H1 (cell line): ENCODE measurements around the gene GATB. TPM values are rescaled to one million over a fixed set of nuclear protein-coding genes. Genes with fewer than 3 reads are reported as not detected.
A peak's percentile ranks its signal among the peaks of the same experiment; 100 is the strongest.

Source experiments
- MAFK ChIP-seq: IDR thresholded peaks from 2 replicates; pipeline ENCODE4 v1.6.1; 2012; ENCODE audit warnings: low read depth, mild to moderate bottlenecking, improper control_type of control experiment, low read length
- NANOG ChIP-seq: IDR thresholded peaks from 2 replicates; pipeline ENCODE4 v1.6.1; 2011; ENCODE audit warnings: low read length, low read depth, mild to moderate bottlenecking, inconsistent platforms; ENCODE audit not compliant: insufficient read depth, poor library complexity, severe bottlenecking
- RAD21 ChIP-seq, 2 experiments: IDR thresholded peaks in 1 of 2; conservative IDR thresholded peaks in 1 of 2; 2 replicates each; pipeline ENCODE4 v1.6.1; 2011; ENCODE audit warnings: low read depth in 2 of 2, low read length in 2 of 2, improper control_type of control experiment in 1 of 2, inconsistent platforms in 1 of 2, mild to moderate bottlenecking in 1 of 2, moderate library complexity in 1 of 2
- polyA plus RNA-seq, 7 experiments: library from polyadenylated mRNA; depleted of rRNA in 3 of 7; stranded (reverse) in 5 of 7; unstranded in 2 of 7; fragments of >200 nt in 5 of 7; fragments of 200-250 nt in 2 of 7; gene quantifications; 1 replicate in 5 of 7; 2 replicates in 1 of 7; 4 replicates in 1 of 7; pipeline versions ENCODE4 v1.2.1 to v1.2.3, GENCODE V29; 2011 to 2013; ENCODE audit warnings: missing spikeins in 2 of 7, mixed read lengths in 2 of 7
- total RNA-seq: library from RNA; stranded (reverse); fragmentation: NEBNext Ultra II Directional; extraction: Animal tissue kit (Norgen Biotek cat#: 25700); gene quantifications from 2 replicates; pipeline ENCODE4 v1.2.1, GENCODE V29; 2021
- TF ChIP-seq, protein P1 (sequence below): fragments of 300-600 bp; sonication (generic); IDR thresholded peaks from 2 replicates; pipeline ENCODE4 v1.7.1; 2012; ENCODE audit warnings: low read length, moderate library complexity, mild to moderate bottlenecking, inconsistent platforms; ENCODE audit not compliant: insufficient replicate concordance
- TF ChIP-seq, protein P2 (sequence below), 3 experiments: IDR thresholded peaks; 1 replicate in 2 of 3; 2 replicates in 1 of 3; pipeline versions ENCODE4 v1.5.1 to v1.6.1; 2011; ENCODE audit warnings: low read length in 3 of 3, mild to moderate bottlenecking in 3 of 3, inconsistent platforms in 2 of 3, low read depth in 1 of 3, moderate library complexity in 1 of 3; ENCODE audit not compliant: insufficient read depth in 1 of 3; ENCODE audit errors: control extremely low read depth in 1 of 3

GATB gene
- total and polyA plus RNA-seq, 2 of the 8 experiments (the other 6 are each of a cell fraction or from before 2014, with no cell fraction given), result 15.3 to 18.0 TPM

DNA sequence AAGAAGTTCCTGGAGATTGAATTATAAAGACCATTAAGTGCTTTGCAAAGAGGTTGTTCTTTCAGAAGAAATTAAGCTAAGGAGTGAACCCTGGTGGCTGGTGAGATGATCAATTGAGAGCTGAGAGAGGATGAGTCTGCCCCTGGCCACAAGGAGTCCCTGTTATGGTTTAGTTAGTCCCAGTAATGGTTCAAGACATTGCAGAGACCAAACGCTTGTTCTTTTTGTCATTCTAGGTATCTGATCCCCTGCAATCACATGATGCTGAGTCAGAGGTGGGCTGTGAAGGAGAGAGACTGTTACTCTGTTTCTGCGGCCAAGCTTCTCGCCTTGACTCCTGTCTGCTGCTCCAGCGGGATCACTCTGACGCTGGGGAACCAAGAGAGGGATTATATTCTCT lies 114.5 kb downstream of the GATB start (continued):
- TF ChIP-seq, protein P1, sequence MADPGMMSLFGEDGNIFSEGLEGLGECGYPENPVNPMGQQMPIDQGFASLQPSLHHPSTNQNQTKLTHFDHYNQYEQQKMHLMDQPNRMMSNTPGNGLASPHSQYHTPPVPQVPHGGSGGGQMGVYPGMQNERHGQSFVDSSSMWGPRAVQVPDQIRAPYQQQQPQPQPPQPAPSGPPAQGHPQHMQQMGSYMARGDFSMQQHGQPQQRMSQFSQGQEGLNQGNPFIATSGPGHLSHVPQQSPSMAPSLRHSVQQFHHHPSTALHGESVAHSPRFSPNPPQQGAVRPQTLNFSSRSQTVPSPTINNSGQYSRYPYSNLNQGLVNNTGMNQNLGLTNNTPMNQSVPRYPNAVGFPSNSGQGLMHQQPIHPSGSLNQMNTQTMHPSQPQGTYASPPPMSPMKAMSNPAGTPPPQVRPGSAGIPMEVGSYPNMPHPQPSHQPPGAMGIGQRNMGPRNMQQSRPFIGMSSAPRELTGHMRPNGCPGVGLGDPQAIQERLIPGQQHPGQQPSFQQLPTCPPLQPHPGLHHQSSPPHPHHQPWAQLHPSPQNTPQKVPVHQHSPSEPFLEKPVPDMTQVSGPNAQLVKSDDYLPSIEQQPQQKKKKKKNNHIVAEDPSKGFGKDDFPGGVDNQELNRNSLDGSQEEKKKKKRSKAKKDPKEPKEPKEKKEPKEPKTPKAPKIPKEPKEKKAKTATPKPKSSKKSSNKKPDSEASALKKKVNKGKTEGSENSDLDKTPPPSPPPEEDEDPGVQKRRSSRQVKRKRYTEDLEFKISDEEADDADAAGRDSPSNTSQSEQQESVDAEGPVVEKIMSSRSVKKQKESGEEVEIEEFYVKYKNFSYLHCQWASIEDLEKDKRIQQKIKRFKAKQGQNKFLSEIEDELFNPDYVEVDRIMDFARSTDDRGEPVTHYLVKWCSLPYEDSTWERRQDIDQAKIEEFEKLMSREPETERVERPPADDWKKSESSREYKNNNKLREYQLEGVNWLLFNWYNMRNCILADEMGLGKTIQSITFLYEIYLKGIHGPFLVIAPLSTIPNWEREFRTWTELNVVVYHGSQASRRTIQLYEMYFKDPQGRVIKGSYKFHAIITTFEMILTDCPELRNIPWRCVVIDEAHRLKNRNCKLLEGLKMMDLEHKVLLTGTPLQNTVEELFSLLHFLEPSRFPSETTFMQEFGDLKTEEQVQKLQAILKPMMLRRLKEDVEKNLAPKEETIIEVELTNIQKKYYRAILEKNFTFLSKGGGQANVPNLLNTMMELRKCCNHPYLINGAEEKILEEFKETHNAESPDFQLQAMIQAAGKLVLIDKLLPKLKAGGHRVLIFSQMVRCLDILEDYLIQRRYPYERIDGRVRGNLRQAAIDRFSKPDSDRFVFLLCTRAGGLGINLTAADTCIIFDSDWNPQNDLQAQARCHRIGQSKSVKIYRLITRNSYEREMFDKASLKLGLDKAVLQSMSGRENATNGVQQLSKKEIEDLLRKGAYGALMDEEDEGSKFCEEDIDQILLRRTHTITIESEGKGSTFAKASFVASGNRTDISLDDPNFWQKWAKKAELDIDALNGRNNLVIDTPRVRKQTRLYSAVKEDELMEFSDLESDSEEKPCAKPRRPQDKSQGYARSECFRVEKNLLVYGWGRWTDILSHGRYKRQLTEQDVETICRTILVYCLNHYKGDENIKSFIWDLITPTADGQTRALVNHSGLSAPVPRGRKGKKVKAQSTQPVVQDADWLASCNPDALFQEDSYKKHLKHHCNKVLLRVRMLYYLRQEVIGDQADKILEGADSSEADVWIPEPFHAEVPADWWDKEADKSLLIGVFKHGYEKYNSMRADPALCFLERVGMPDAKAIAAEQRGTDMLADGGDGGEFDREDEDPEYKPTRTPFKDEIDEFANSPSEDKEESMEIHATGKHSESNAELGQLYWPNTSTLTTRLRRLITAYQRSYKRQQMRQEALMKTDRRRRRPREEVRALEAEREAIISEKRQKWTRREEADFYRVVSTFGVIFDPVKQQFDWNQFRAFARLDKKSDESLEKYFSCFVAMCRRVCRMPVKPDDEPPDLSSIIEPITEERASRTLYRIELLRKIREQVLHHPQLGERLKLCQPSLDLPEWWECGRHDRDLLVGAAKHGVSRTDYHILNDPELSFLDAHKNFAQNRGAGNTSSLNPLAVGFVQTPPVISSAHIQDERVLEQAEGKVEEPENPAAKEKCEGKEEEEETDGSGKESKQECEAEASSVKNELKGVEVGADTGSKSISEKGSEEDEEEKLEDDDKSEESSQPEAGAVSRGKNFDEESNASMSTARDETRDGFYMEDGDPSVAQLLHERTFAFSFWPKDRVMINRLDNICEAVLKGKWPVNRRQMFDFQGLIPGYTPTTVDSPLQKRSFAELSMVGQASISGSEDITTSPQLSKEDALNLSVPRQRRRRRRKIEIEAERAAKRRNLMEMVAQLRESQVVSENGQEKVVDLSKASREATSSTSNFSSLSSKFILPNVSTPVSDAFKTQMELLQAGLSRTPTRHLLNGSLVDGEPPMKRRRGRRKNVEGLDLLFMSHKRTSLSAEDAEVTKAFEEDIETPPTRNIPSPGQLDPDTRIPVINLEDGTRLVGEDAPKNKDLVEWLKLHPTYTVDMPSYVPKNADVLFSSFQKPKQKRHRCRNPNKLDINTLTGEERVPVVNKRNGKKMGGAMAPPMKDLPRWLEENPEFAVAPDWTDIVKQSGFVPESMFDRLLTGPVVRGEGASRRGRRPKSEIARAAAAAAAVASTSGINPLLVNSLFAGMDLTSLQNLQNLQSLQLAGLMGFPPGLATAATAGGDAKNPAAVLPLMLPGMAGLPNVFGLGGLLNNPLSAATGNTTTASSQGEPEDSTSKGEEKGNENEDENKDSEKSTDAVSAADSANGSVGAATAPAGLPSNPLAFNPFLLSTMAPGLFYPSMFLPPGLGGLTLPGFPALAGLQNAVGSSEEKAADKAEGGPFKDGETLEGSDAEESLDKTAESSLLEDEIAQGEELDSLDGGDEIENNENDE, result no peak
- TF ChIP-seq RAD21 (IDR thresholded peaks at IDR 0.05 in 1 of 2, conservative IDR thresholded peaks at IDR 0.05 in 1 of 2; ENCODE audit: low read depth in 2 of 2, low read length in 2 of 2) (peak; percentile 21 to 37; a peak in 2 of 4 replicates), NANOG (no peak), MAFK (0 out of 2 replicates have a peak, but pooled peaks have one; percentile 16)
- TF ChIP-seq, protein P2, sequence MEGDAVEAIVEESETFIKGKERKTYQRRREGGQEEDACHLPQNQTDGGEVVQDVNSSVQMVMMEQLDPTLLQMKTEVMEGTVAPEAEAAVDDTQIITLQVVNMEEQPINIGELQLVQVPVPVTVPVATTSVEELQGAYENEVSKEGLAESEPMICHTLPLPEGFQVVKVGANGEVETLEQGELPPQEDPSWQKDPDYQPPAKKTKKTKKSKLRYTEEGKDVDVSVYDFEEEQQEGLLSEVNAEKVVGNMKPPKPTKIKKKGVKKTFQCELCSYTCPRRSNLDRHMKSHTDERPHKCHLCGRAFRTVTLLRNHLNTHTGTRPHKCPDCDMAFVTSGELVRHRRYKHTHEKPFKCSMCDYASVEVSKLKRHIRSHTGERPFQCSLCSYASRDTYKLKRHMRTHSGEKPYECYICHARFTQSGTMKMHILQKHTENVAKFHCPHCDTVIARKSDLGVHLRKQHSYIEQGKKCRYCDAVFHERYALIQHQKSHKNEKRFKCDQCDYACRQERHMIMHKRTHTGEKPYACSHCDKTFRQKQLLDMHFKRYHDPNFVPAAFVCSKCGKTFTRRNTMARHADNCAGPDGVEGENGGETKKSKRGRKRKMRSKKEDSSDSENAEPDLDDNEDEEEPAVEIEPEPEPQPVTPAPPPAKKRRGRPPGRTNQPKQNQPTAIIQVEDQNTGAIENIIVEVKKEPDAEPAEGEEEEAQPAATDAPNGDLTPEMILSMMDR (IDR thresholded peaks at IDR 0.05; ENCODE audit: control extremely low read depth in 1 of 3, insufficient read depth in 1 of 3, low read depth in 1 of 3, low read length in 3 of 3), result peak in 2 of 3 experiments; percentile 50 to 55; a peak in 3 of 4 replicates
